ENCODE measurements around the gene RASAL2. TPM values are rescaled to one million over a fixed set of nuclear protein-coding genes. Genes with fewer than 3 reads are reported as not detected.
"Not testable (repeated sequence)": the region's sequence is repeated elsewhere in the genome, so short reads cannot be mapped to it uniquely, and the experiment has no call there.

RASAL2 gene
- total RNA-seq, 3 donors from 2014 or later (not counting 1 experiment from before 2014, with no cell fraction given): 0.16 to 0.23 TPM; not detected in 1

GRCh38 chr1:178086294-178086693, 7.6 kb upstream of the RASAL2 start:
- H3K36me3 Mint-ChIP-seq: no peaks in the 10 kb centered on the region
- peaks cover 7 to 8% of the 10 kb centered on the region in 2 donors for H3K27me3 Mint-ChIP-seq (ENCODE audit: low read depth in 2 of 2)
- no peak overlapping the region for H3K4me3 Mint-ChIP-seq
- Histone ChIP-seq H3K4me3 (ENCODE audit: low read length) (no peak overlapping the region), H3K9me3 (ENCODE audit: control insufficient read depth, insufficient read depth, low read length) (no peaks in the 10 kb centered on the region), H3K27me3 (ENCODE audit: control insufficient read depth, insufficient read depth, low read length) (no peaks in the 10 kb centered on the region), H3K4me1 (ENCODE audit: control insufficient read depth, insufficient read depth, low read length) (no peaks in the 10 kb centered on the region), H3K36me3 (ENCODE audit: control insufficient read depth, insufficient read depth, low read length) (no peaks in the 10 kb centered on the region), H3K27ac (ENCODE audit: low read length) (no peak overlapping the region)
- H3K4me1 Mint-ChIP-seq: no peaks in the 10 kb centered on the region
- no peak overlapping the region for H3K27ac Mint-ChIP-seq
- peaks cover 16 to 17% of the 10 kb centered on the region in 2 donors for H3K9me3 Mint-ChIP-seq
- intact Hi-C loops (cut with micrococcal nuclease): no loop called here
- no peak for TF ChIP-seq CTCF (IDR thresholded peaks at IDR 0.05)
- DNase-seq (no peak), ATAC-seq (no peak)
- WGBS (ENCODE audit: insufficient coverage): 85% methylated on average over 3 of the region's 3 CpGs

- DNase-seq (no peak), ATAC-seq (no peak)
- no peak for TF ChIP-seq CTCF (IDR thresholded peaks at IDR 0.05)
- intact Hi-C loops (cut with micrococcal nuclease): no loop called here
- H3K9me3 ChIP-seq (ENCODE audit: control insufficient read depth, insufficient read depth, low read length): no peaks in the 10 kb centered on the region
- no peaks in the 10 kb centered on the region for H3K27me3 ChIP-seq (ENCODE audit: control insufficient read depth, insufficient read depth, low read length)
- Mint-ChIP-seq H3K27me3 (ENCODE audit: low read depth in 2 of 2) (peaks cover 10 to 12% of the 10 kb centered on the region in 2 donors), H3K4me1 (no peaks in the 10 kb centered on the region), H3K27ac (no peak overlapping the region), H3K36me3 (no peaks in the 10 kb centered on the region), H3K9me3 (peaks cover 16 to 17% of the 10 kb centered on the region in 2 donors), H3K4me3 (no peak overlapping the region)
- 4% methylated on average over 3 of the region's 4 CpGs for WGBS (ENCODE audit: insufficient coverage)
- H3K27ac ChIP-seq (ENCODE audit: low read length): no peak overlapping the region
- no peak overlapping the region for H3K4me3 ChIP-seq (ENCODE audit: low read length)
- H3K4me1 ChIP-seq (ENCODE audit: control insufficient read depth, insufficient read depth, low read length): no peaks in the 10 kb centered on the region
- H3K36me3 ChIP-seq (ENCODE audit: control insufficient read depth, insufficient read depth, low read length): no peaks in the 10 kb centered on the region
Measured at GRCh38 chr1:178086766-178087165, 7.1 kb upstream of the RASAL2 start.

GRCh38 chr1:178088651-178089050, 5.3 kb upstream of the RASAL2 start:
- Histone ChIP-seq H3K4me3 (ENCODE audit: low read length) (no peak overlapping the region), H3K27ac (ENCODE audit: low read length) (no peak overlapping the region), H3K36me3 (ENCODE audit: control insufficient read depth, insufficient read depth, low read length) (no peaks in the 10 kb centered on the region), H3K27me3 (ENCODE audit: control insufficient read depth, insufficient read depth, low read length) (peaks cover 6% of the 10 kb centered on the region), H3K9me3 (ENCODE audit: control insufficient read depth, insufficient read depth, low read length) (no peaks in the 10 kb centered on the region), H3K4me1 (ENCODE audit: control insufficient read depth, insufficient read depth, low read length) (peaks cover 6% of the 10 kb centered on the region)
- WGBS (ENCODE audit: insufficient coverage): 80% methylated on average over 2 of the region's 2 CpGs
- H3K27me3 Mint-ChIP-seq (ENCODE audit: low read depth in 2 of 2): peaks cover 18 to 23% of the 10 kb centered on the region in 2 donors
- intact Hi-C loops (cut with micrococcal nuclease): no loop called here
- H3K36me3 Mint-ChIP-seq: no peaks in the 10 kb centered on the region
- no peak overlapping the region for H3K27ac Mint-ChIP-seq
- H3K4me1 Mint-ChIP-seq: peaks cover 5 to 7% of the 10 kb centered on the region in 2 donors
- DNase-seq (no peak), ATAC-seq (no peak)
- peaks cover 10 to 12% of the 10 kb centered on the region in 2 donors for H3K9me3 Mint-ChIP-seq
- TF ChIP-seq CTCF (IDR thresholded peaks at IDR 0.05): no peak
- no peak overlapping the region for H3K4me3 Mint-ChIP-seq

- H3K4me3 ChIP-seq (ENCODE audit: low read length); intact Hi-C loops (cut with micrococcal nuclease); H3K27ac ChIP-seq (ENCODE audit: low read length); ATAC-seq; H3K36me3 ChIP-seq (ENCODE audit: control insufficient read depth, insufficient read depth, low read length); H3K4me3 Mint-ChIP-seq; H3K36me3 Mint-ChIP-seq; H3K9me3 Mint-ChIP-seq; DNase-seq; H3K4me1 Mint-ChIP-seq; H3K9me3 ChIP-seq (ENCODE audit: control insufficient read depth, insufficient read depth, low read length); H3K27ac Mint-ChIP-seq: not testable (repeated sequence)
- peaks cover 23% of the 10 kb centered on the region for H3K27me3 ChIP-seq (ENCODE audit: control insufficient read depth, insufficient read depth, low read length)
- H3K27me3 Mint-ChIP-seq (ENCODE audit: low read depth in 2 of 2): peaks cover 28 to 43% of the 10 kb centered on the region in 2 donors
- H3K4me1 ChIP-seq (ENCODE audit: control insufficient read depth, insufficient read depth, low read length): peaks cover 11% of the 10 kb centered on the region
- 93% methylated on average over 4 of the region's 4 CpGs for WGBS (ENCODE audit: insufficient coverage)
Measured at GRCh38 chr1:178091454-178091853, 2.5 kb upstream of the RASAL2 start.

All from natural killer cell (primary cell).